Stimulated activated CD4-positive, alpha-beta T cell treated with anti-CD3 and anti-CD28 coated beads, TNF-alpha, amount 100 ng/mL, for 24 hours (primary cell): ENCODE results near the gene HIP1R.

Source experiments
- DNase-seq, 3 experiments: peaks; one replicate each; pipeline ENCODE4 v3.0.0-alpha.2; 2020; ENCODE audit warnings: low read depth in 3 of 3

The HIP1R gene

DNA sequence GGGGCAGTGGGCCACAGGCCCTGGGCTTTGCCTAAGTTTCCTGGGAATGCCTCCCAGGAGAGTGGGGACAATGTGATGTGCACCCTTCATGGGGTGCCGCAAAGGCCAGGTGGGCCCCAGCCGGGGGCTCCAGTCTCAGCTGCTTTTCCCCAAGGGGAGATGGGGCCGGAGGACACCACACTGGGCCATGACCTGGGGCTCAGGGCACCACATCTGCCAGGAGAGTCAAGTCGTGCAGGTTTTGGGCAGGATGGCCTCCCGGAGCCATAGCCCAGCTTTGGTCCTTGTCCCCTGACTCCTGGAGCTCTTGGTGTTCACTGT is 12.2 kb downstream of the HIP1R start:
- no peak for DNase-seq

DNA sequence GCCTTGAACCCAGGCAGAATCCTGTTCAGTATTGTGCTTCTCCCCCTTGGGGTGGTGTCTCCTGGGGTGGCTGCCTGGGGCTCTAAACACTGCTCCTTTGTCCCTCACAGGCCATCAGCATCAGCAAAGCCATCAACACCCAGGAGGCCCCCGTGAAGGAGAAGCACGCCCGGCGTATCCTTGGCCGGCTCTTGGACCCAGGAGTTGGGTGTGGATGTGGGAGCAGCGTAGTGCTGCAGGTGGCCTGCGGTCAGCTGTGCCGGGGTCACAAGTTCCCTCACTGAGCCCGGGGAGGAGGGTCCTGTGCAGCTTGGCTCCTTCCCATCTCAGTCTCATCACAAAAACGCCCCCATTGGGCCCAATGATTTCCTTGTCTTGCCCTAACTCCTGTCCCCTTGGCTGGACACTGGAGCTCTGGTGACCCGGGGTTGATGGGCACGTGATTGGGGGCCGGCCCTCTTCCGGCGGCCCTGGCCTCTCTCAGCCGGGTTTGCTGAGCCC is 12.7 kb downstream of the HIP1R start:
- DNase-seq: no peak

DNA sequence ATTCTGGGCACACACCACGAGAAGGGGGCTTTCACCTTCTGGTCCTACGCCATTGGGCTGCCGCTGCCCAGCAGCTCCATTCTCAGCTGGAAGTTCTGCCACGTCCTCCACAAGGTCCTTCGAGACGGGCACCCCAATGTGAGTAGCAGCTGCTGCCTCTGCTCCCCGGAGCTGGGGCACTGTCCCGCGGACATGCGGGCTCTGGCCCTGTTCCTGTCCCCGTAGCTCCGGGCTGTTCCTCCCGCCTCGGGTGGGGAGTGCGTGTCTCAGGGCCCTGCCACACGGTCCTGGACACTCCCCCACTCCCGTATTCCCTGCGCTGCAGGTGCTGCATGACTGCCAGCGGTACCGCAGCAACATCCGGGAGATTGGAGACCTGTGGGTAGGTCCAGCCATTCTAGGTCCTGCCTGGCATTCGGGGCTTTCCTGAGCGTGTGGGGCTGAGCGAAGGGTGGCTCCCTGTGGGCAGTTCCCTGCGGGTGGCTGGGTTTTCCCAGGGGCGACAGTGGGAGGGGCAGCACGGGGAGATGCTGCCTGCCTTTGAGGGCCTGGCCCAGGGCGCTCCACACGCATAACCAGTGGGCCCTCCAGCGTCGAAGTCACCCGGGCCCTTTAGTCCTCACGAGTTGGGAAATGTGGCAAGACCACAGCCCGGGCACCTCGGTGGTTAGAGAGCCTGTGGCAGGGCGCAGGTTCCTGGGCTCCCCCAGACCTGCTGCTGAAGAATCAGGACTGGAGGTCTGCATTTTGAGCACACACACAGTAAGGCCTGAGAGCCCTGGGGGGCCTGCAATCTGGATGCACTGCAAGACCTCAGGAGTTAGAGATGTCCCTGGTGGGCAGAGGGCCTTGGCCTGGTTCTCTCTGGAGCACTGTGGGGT is 13.5 kb downstream of the HIP1R start:
- DNase-seq: no peak

DNA sequence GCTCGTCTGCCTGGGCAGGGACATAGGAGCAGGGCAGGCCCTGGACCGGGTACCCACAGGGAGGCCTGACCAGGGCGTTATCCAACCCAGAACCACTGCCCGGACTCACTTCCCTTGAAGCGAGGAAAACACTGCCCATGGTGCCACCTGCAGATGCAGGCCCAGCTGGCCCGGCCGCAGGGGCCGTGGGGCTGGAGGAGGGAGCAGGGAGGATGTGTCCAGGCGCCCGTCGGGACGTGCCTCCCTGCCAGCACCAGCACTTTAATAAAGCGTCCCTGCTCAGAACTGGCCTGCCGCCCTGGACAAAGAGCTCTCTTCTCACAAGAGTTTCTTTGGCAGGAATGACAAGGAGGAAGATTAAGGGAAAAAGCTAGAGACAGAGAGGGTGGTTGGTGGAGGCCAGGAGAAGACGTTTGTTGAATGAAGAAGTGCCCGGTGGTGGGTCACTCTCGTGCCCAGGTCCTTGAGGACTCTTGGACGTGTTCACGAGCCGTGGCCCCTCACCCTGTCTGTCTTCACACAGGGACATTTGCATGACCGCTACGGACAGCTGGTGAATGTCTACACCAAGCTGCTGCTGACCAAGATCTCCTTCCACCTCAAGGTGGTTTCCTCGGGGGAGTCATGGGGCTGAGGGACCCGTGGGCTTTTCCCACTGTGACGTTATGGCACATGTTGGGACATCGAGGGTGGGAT is 14.2 kb downstream of the HIP1R start:
- no peak for DNase-seq

DNA sequence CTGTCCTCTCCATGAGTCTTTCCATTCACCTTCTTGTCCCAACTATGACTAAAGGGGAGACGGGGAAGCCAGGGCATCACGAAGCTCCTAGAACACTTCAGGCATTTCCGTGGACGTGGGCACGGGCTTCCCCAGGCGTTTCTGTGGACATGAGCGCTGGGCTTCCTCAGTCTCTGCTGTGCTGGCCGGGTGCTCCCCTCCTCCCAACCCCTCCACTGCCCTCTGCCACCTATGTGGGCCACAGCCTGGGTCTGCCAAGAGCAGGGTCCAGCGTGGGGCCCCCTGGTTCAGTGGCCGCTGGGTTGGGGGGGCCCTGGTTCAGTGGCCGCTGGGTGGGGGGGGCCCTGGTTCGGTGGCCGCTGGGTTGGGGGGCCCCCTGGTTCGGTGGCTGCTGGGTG is 14.8 kb downstream of the HIP1R start:
- no peak for DNase-seq

DNA sequence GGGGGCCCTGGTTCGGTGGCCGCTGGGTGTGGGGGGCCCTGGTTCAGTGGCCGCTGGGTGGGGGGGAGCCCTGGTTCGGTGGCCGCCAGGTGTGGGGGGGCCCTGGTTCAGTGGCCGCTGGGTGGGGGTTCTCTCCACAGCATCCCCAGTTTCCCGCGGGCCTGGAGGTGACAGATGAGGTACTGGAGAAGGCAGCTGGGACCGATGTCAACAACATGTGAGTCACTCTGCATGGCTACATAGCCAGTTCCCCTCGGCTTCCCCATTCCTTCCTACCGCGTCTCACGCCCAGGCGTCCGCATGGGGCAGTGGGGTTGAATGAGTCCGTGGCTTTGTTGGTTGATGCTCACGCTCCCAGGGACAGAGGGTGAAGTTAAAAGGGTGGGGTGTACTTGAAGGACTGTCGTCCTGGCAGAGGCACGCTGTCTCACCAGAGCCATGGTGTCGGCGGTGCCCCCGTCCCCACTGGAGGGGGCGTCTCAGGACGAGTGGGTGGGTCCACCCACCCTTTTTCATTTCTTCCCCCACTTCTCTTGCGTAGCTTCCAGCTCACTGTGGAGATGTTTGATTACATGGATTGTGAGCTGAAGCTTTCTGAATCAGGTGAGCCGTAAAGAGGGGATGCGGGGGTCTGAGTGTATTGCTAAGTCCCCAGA is 15.6 kb downstream of the HIP1R start:
- no peak for DNase-seq

DNA sequence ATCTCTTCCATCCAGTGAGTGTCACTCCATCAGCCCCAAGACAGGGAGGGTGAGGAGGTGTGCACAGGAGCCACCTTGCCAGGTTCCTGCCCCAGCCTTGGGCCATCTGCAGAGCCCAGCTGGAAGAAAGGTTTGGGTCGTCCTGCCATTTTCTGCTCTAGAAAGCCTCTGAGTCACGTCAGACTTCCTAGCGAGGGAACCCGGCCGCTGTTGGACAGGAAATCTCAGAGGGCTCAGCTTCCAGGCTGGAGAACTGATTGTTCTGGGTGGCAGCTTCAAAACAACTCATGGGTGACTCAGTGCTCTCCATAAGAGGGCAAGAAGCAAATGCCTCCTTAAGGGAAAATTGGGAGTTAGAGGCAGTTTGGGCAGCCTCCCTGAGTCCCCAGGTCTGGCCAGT is 16.6 kb downstream of the HIP1R start:
- no peak for DNase-seq

DNA sequence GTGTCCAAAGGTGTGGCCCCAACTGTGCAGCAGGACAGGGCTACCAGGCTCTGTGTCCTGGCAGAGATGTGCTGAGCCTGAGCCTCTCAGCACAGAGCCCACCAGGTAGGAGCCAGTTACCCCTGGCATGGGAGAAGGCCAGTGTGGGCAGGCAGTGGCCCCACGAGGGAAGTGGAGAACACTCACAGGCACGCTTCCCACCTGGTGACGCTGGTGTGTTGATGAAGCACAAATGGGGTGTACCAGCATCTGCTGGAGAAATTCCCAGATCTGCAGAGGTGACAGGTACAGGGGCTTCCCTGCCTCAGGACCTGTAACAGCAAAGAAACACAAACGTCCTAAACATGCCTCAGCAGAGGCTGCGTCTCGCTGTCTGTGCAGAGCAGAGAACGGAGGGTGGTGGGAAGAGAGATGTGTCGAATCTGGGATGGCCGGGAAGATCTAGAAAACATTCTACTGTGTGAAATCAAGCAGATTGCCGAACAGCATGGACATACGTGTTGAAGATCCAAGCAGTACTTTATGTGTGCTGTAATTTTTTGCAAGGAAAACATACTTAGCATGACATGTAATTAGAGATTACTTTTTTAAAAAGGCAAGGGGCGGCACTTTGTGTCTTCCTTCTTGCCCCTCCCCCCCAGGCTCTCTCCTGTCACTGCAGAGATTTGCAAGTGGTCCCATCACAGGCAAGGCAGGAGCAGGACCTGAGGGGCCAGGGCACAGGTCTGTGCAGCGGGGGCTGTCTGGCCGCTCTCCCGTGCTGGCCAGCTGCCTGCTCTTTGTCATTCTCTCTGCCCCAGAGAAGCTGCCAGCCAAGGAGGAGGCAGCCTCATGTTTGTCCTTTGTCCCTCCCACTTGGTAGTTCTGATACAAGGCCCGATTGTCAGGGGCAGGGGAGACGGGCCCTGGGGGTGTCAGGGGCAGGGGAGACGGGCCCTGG is 17.3 kb downstream of the HIP1R start:
- DNase-seq: no peak

DNA sequence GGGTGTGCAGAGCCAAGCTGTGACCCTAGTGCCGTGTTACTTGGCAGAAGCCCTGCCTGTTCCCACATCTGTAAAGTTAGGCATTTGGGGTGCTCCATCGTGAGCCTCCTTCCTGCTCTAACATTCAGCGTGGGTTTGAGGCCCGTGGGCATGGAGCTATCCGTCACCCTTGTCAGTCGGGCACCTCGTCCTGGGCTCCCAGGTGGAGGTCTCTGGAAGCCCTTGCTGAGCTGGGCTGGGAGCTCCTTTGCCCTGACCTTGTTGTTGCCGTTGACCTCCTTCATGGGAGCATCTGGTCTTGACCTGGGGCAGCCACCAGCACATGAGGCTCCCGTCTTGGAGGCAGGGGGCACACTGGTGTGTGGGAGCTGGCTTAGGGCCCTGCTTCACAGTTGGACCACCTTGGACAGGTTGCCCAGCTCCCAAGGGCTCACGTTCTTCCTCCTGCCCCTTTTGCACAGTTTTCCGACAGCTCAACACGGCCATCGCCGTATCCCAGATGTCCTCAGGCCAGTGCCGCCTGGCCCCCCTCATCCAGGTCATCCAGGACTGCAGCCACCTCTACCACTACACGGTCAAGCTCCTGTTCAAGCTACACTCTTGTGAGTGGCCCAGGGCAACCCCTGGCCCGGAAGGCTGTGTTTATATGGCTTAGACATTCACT is 18.5 kb downstream of the HIP1R start:
- no peak for DNase-seq

DNA sequence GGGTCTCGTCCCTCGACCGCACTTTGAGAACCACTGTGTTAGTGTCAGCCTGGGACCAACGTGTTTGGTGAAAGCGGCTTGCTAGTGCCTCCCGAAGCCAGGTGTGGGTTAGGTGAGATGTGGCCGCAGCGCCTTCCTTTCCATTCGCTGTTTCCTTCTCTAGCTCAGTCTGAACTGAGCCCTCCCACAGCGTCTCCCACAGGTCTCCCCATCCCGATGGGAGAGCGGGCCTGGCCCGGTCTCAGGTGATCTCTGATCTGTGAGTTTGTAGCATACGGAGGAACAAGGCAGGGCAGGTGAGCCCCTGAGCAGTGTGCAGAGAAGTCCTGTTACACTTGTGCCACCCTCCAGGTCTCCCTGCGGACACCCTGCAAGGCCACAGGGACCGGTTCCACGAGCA is 19.3 kb downstream of the HIP1R start:
- DNase-seq: no peak

DNA sequence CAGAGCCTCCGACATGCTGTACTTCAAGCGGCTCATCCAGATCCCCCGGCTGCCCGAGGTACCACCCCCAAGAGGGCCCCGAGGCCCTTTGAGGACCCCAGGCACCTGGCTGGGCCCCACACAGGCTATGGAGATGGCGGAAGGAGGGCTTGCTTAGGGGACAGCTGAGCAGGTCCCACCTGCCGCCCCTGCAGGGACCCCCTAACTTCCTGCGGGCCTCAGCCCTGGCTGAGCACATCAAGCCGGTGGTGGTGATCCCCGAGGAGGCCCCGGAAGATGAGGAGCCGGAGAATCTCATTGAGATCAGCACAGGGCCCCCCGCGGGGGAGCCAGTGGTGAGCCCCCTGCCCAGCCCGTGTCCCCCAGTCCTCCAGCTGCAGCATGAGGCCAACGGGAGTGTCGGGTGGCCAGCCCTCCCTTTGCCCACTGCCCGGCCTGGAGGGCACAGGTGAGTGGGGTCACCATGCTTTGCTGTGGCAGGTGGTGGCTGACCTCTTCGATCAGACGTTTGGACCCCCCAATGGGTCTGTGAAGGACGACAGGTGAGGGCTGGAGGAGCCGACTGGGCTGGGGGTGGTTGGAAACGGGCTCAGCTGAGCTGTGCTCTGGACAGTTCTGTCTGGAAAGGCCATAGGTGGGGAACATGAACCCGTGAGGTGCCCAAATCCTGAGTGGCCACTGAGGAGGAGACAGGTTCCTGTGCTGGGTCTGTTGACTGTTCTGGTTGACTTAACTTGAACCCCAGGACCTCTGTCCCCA is 20.0 kb downstream of the HIP1R start:
- DNase-seq: no peak

DNA sequence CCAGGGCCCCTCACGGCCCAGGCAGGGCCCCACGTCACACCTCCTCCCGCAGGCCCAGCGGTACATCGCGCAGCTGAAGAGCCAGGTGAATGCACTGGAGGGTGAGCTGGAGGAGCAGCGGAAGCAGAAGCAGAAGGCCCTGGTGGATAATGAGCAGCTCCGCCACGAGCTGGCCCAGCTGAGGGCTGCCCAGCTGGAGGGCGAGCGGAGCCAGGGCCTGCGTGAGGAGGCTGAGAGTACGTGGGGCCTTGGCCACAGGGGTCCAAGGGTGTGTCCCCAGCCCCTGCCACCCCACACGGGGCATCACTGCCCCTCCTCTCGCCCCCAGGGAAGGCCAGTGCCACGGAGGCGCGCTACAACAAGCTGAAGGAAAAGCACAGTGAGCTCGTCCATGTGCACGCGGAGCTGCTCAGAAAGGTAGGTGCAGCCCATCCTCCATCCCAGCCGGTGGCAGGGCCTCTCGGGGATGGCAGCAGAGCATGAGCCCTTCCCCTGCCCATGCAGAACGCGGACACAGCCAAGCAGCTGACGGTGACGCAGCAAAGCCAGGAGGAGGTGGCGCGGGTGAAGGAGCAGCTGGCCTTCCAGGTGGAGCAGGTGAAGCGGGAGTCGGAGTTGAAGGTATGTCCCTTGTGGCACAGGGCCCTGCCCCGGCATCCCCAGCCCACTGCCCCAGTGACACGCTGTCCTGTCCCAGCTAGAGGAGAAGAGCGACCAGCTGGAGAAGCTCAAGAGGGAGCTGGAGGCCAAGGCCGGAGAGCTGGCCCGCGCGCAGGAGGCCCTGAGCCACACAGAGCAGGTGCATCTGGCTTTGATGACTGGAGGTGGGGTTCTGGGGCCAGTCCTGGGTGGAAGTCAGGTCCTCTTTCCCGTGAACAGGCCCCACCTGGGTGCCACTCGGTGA is 20.9 kb downstream of the HIP1R start:
- no peak for DNase-seq

DNA sequence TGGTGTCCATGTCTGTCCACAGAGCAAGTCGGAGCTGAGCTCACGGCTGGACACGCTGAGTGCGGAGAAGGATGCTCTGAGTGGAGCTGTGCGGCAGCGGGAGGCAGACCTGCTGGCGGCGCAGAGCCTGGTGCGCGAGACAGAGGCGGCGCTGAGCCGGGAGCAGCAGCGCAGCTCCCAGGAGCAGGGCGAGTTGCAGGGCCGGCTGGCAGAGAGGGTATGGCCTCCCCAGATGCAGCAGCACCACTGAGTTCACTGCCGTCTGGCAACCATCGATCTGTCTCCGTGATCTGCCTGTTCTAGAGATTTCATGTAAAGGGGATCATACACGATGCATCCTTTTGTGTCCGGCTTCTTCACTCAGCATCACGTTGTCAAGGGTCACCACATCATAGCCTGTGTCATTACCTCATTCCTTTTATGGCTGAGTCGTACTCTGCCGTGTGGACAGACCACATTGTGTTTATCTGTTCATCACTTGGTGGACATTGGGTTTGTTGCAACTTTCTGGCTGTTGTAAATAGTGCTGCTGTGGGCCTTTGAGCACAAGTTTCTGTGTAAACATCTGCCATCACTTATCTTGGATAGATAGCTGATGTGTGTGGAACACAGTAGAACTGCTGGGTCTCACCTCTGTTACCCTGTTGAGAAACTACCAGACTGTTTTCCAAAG is 21.9 kb downstream of the HIP1R start:
- DNase-seq: no peak

DNA sequence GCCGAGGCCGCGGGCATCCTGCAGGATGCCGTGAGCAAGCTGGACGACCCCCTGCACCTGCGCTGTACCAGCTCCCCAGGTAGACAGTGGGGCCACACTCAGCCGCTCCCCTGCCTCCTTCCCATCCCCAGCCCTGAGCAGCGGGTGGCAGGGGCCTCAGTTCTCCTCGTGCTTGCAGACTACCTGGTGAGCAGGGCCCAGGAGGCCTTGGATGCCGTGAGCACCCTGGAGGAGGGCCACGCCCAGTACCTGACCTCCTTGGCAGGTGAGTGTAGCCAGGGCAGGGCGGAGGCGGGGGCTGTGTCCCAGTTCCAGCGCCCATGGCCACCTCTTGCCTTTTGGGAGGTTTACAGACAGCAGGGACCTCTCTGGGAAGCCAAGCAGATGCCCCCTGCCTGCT is 22.9 kb downstream of the HIP1R start:
- no peak for DNase-seq

DNA sequence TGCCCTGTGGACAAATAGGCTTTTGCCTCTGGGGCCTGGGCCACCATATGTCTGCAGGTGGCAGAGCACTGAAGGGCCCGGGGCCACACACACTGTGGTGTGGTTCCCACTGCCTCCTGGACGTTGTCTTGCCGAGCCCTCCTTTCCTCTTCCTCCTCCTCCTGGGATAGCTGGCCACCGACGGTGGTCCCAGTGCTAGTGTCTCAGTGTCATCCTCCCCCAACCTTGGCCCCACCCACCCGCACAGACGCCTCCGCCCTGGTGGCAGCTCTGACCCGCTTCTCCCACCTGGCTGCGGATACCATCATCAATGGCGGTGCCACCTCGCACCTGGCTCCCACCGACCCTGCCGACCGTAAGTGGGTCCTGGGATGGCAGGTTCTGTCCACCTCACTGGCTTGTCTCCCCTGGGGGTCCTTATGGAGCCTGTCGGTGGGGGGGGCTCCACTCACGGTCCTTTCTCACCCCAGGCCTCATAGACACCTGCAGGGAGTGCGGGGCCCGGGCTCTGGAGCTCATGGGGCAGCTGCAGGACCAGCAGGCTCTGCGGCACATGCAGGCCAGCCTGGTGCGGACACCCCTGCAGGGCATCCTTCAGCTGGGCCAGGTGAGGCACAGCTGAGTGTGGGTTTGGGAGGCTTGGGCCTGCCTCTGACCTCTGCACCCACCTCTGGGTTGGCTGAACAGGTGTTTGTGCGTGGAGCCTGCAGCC is 23.5 kb downstream of the HIP1R start:
- DNase-seq: no peak

DNA sequence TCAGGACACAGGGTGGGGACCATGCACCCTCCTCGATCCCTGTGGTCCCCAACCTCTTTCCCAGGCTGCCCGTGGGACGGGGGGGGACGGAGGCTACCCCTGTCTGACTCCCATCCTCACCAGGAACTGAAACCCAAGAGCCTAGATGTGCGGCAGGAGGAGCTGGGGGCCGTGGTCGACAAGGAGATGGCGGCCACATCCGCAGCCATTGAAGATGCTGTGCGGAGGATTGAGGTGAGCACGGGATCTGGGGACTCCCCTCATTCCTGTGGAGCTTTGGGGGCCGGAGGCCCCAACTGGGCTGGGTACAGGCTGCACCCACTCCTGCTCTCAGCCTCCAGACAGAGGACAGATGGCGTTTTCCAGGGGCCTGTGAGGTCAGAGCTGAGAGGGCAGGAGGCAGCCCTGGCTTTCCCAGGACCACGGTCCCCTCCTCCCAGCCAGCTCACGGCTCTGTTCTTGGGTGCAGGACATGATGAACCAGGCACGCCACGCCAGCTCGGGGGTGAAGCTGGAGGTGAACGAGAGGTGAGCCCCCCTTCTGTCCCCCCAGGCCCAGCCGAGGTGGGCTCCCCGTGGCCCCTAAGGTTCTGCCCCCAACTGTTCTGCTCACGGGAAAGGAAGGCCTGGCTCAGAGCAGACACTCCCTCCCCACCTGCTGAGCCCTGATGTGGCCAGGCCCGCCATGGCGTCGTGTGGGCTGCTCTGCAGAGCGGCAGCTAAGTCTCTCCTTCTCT is 24.2 kb downstream of the HIP1R start:
- DNase-seq: no peak
